ENCODE results near the gene PIP5K1A. TPM values are rescaled to one million over a fixed set of nuclear protein-coding genes. Genes with fewer than 3 reads are reported as not detected.

The PIP5K1A gene
- total and polyA plus RNA-seq, 2 of the 8 experiments (the other 6 are each of a cell fraction or from before 2014, with no cell fraction given), result 87.5 to 105 TPM

DNA sequence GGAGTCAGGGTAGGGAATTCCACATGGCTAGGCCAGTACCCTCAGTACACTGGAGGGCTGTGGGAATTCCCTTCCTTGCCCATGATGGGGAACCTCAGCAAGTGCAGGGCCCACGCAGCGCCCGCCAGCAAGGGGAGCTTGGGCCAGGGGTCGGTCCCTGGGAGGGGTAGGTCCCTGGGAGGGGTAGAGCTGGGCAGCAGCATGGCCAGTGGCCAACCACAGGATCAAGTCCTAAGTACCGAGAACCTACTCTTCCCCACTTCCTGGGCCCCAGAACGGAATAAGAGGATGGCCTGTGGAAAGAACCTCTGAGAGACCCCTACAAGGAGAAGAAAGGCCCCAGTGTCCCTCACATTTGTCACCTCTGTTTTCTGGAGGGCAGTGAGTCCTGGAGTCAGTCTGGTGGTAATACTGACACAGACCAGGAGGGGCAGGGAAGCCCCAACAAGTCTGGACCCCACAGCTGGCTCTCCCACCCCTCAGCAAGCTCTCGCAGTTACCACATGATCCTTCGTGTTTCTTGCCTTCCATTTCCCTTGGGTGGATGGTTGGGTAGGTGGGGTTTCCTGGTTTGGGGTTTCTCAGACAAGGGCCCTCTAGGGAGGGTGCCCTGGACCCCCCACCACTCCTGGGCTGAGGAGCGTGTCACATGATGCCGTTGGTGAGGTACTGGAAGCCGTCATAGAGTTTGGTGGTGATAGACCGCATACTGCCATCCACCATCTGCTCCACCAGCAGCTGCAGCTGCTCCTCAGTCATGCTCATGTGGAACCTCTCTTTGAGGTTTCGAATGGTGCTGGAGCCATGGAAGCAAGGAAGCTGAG is 94.1 kb downstream of the PIP5K1A start:
- Histone ChIP-seq H3K23me2 (ENCODE audit: low read depth, low read length) (no peaks in the 10 kb centered on the region), H3K79me1 (ENCODE audit: low read depth, low read length) (0 out of 2 replicates have a peak, but pooled peaks cover 9% of the 10 kb centered on the region), H3K4ac (replicated peaks; ENCODE audit: insufficient read length, low read depth, low read length) (no peak overlapping the region), H3K27me3 (replicated peaks in 1 of 4; ENCODE audit: control insufficient read depth in 3 of 4, extremely low read depth in 1 of 4, insufficient read depth in 3 of 4, low read length in 3 of 4) (no peaks in the 10 kb centered on the region), H2BK12ac (ENCODE audit: low read depth, low read length) (no peak overlapping the region), H4K20me1 (replicated peaks in 1 of 2; ENCODE audit: control insufficient read depth in 1 of 2, insufficient read depth in 2 of 2, low read length in 2 of 2) (peaks cover 7 to 22% of the 10 kb centered on the region in 2 experiments), H3K56ac (replicated peaks; ENCODE audit: insufficient read length, low read depth, low read length) (no peak overlapping the region), H2BK5ac (ENCODE audit: low read depth, low read length) (0 out of 2 replicates have a peak overlapping the region, but pooled peaks have one; percentile 1), H3K9me3 (ENCODE audit: insufficient read depth in 2 of 2, low read depth in 1 of 2, low read length in 1 of 2) (no peaks in the 10 kb centered on the region), H2AK5ac (ENCODE audit: low read depth, low read length) (no peak overlapping the region), H3K4me3 (ENCODE audit: extremely low read depth in 1 of 4, insufficient read depth in 2 of 4, low read depth in 3 of 4, low read length in 4 of 4) (no peak overlapping the region), H4K91ac (replicated peaks; ENCODE audit: insufficient read length, low read length) (no peak overlapping the region), H3K18ac (ENCODE audit: extremely low read depth, low read length) (no peak overlapping the region), H3K27ac (ENCODE audit: low read depth, low read length) (no peak overlapping the region), H3K36me3 (ENCODE audit: control insufficient read depth in 2 of 4, insufficient read depth in 4 of 4, low read length in 3 of 4) (peaks cover 12 to 64% (median 30%) of the 10 kb centered on the region in 4 experiments; a peak in 7 of 8 replicates), H4K8ac (ENCODE audit: extremely low read depth, insufficient read depth, low read length) (no peak overlapping the region), H3K14ac (ENCODE audit: insufficient read length) (no peak overlapping the region), H2BK15ac (ENCODE audit: low read length) (no peak overlapping the region), H3K4me2 (ENCODE audit: insufficient read depth in 1 of 2, low read depth in 2 of 2, low read length in 2 of 2) (no peak overlapping the region), H2BK20ac (ENCODE audit: low read length) (no peak overlapping the region), H3K4me1 (replicated peaks in 1 of 4; ENCODE audit: control insufficient read depth in 3 of 4, insufficient read depth in 4 of 4, low read length in 3 of 4) (peaks cover 6 to 21% (median 15%) of the 10 kb centered on the region in 4 experiments), H2BK120ac (replicated peaks; ENCODE audit: low read depth, low read length) (no peak overlapping the region), H3K9ac (replicated peaks in 1 of 4; ENCODE audit: extremely low read depth in 1 of 4, low read depth in 3 of 4, low read length in 3 of 4) (no peak overlapping the region), H3K23ac (ENCODE audit: insufficient read length) (no peak overlapping the region), H3K79me2 (ENCODE audit: control insufficient read depth in 1 of 2, insufficient read depth in 2 of 2, low read length in 2 of 2) (peaks cover 0 to 1% of the 10 kb centered on the region in 2 experiments; a peak in 1 of 4 replicates), H4K5ac (ENCODE audit: insufficient read length, low read depth, low read length) (no peak overlapping the region), H2AFZ (ENCODE audit: low read length) (no peak overlapping the region)
- no peak for DNase-seq (ENCODE audit: low read depth in 1 of 2, low spot score in 2 of 2)
- POLR2A ChIA-PET (ENCODE audit: partially characterized antibody), result interaction anchor here (0.6 to 9.9 kb wide), 15 partner anchors 9 to 328 kb away, joined by 3 to 213 read pairs (median 4); partner anchors contain the start of genes PI4KB, PSMB4, PSMD4 and VPS72
- TF ChIP-seq SRF (IDR thresholded peaks at IDR 0.05; ENCODE audit: low read depth, low read length), result no peak
- TF ChIP-seq, protein P1, sequence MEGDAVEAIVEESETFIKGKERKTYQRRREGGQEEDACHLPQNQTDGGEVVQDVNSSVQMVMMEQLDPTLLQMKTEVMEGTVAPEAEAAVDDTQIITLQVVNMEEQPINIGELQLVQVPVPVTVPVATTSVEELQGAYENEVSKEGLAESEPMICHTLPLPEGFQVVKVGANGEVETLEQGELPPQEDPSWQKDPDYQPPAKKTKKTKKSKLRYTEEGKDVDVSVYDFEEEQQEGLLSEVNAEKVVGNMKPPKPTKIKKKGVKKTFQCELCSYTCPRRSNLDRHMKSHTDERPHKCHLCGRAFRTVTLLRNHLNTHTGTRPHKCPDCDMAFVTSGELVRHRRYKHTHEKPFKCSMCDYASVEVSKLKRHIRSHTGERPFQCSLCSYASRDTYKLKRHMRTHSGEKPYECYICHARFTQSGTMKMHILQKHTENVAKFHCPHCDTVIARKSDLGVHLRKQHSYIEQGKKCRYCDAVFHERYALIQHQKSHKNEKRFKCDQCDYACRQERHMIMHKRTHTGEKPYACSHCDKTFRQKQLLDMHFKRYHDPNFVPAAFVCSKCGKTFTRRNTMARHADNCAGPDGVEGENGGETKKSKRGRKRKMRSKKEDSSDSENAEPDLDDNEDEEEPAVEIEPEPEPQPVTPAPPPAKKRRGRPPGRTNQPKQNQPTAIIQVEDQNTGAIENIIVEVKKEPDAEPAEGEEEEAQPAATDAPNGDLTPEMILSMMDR (IDR thresholded peaks at IDR 0.05; ENCODE audit: control extremely low read depth in 1 of 3, insufficient read depth in 1 of 3, low read depth in 1 of 3, low read length in 3 of 3), result peak; percentile 23 to 38 (median 28); a peak in 3 of 4 replicates
- peak; percentile 51 to 53 for TF ChIP-seq POLR2A (IDR thresholded peaks at IDR 0.05; ENCODE audit: control extremely low read depth in 1 of 2, low read depth in 2 of 2, low read length in 2 of 2)
- TF ChIP-seq, protein P2, sequence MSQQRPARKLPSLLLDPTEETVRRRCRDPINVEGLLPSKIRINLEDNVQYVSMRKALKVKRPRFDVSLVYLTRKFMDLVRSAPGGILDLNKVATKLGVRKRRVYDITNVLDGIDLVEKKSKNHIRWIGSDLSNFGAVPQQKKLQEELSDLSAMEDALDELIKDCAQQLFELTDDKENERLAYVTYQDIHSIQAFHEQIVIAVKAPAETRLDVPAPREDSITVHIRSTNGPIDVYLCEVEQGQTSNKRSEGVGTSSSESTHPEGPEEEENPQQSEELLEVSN (IDR thresholded peaks at IDR 0.05), result no peak
- TF ChIP-seq RAD21 (IDR thresholded peaks at IDR 0.05 in 1 of 2, conservative IDR thresholded peaks at IDR 0.05 in 1 of 2; ENCODE audit: low read depth in 2 of 2, low read length in 2 of 2), result peak; percentile 6 to 27; a peak in 2 of 4 replicates
- TF ChIP-seq POLR2AphosphoS5 (IDR thresholded peaks at IDR 0.05; ENCODE audit: low read depth, low read length), result peak; percentile 11; the same call in 1 of the 2 replicates
- WGBS, 2 experiments (ENCODE audit: extremely low coverage in 1 of 2, insufficient coverage in 1 of 2, insufficient read length in 1 of 2, insufficient replicate concordance in 2 of 2, low coverage in 1 of 2, low lambda C conversion rate in 2 of 2, missing lambda C conversion rate in 1 of 2), result 92% methylated on average over 12 of the region's 13 CpGs; no CpG with 5 or more reads in 1 of the 2 experiments
- CTCF ChIA-PET (ENCODE audit: partially characterized antibody), result interaction anchor here (0.7 to 6.5 kb wide), 15 partner anchors 9 to 126 kb away, joined by 3 to 62 read pairs (median 4); no protein-coding TSS in a partner anchor
- FAIRE-seq, result no peak

All from H1 (cell line).